ENCODE results near the gene SLC25A26. TPM values are rescaled to one million over a fixed set of nuclear protein-coding genes. Genes with fewer than 3 reads are reported as not detected.

The SLC25A26 gene
- total RNA-seq, 1 experiment from 2014 or later: 23.8 TPM

- no peak for ATAC-seq
- no peaks in the 10 kb centered on the region for H3K9me3 ChIP-seq (ENCODE audit: control insufficient read depth in 1 of 2, insufficient read depth in 1 of 2, low read depth in 1 of 2, low read length in 2 of 2)
- H3K4me3 ChIP-seq (replicated peaks in 1 of 2; ENCODE audit: low read depth in 1 of 2, low read length in 2 of 2): no peak overlapping the region
- no peak for TF ChIP-seq ZNF274 (IDR thresholded peaks at IDR 0.05; ENCODE audit: low read depth, low read length)
- TF ChIP-seq ZFX (IDR thresholded peaks at IDR 0.05): no peak
- TF ChIP-seq SP1 (IDR thresholded peaks at IDR 0.05; ENCODE audit: low read depth): no peak
- no peak for TF ChIP-seq EZH2 (IDR thresholded peaks at IDR 0.05)
- no peak for TF ChIP-seq REST (IDR thresholded peaks at IDR 0.05; ENCODE audit: low read depth)
- H4K20me1 ChIP-seq (ENCODE audit: insufficient read depth): no peaks in the 10 kb centered on the region
- ChIA-PET POLR2A (no interaction called here), RAD21 (ENCODE audit: low non-redundant PET in 1 of 2, low total read pairs in 2 of 2, uncharacterized antibody in 2 of 2, unreplicated experiment in 2 of 2) (no interaction called here), CTCF (interaction anchor here (1.2 kb wide), 1 partner anchor 76 kb away, joined by 4 read pairs; no protein-coding TSS in a partner anchor)
- no peak overlapping the region for H3K4me2 ChIP-seq (ENCODE audit: low read length)
- no peak for DNase-seq (ENCODE audit: low read depth, low spot score)
- no peaks in the 10 kb centered on the region for H3K4me1 ChIP-seq (ENCODE audit: control insufficient read depth in 1 of 2, insufficient read depth in 2 of 2, low read length in 2 of 2)
- no peaks in the 10 kb centered on the region for H3K27me3 ChIP-seq (ENCODE audit: insufficient read depth, low read length)
- no peak overlapping the region for H3K27ac ChIP-seq (ENCODE audit: low read depth, low read length)
- no peak overlapping the region for H3K9ac ChIP-seq (ENCODE audit: low read length)
- peaks cover 3% of the 10 kb centered on the region; the same call in 1 of the 2 replicates for H3K79me2 ChIP-seq (ENCODE audit: insufficient read depth, low read length)
- H2AFZ ChIP-seq (ENCODE audit: low read depth, low read length, poor library complexity, severe bottlenecking): no peak overlapping the region
- no peaks in the 10 kb centered on the region for H3K36me3 ChIP-seq (ENCODE audit: control insufficient read depth in 1 of 2, insufficient read depth in 2 of 2, low read length in 2 of 2)
- intact Hi-C loops (cut with micrococcal nuclease): no loop called here
- BruUV-seq (replicated peaks): no TSS peak
- no peaks in the 10 kb centered on the region for H3K9me2 ChIP-seq (ENCODE audit: insufficient read depth)
Observed at GRCh38 chr3:66302288-66302687, 81.5 kb downstream of the SLC25A26 start.

- no peaks in the 10 kb centered on the region for H3K27me3 ChIP-seq (ENCODE audit: insufficient read depth, low read length)
- no peak for ATAC-seq
- no peak for TF ChIP-seq CEBPB (IDR thresholded peaks at IDR 0.05; ENCODE audit: low read depth)
- TF ChIP-seq ATF3 (IDR thresholded peaks at IDR 0.05): no peak
- no peak for TF ChIP-seq ZBTB33 (IDR thresholded peaks at IDR 0.05; ENCODE audit: extremely low read depth, insufficient replicate concordance, low read length)
- TF ChIP-seq REST (IDR thresholded peaks at IDR 0.05; ENCODE audit: low read depth): no peak
- TF ChIP-seq SP1 (IDR thresholded peaks at IDR 0.05; ENCODE audit: low read depth): no peak
- TF ChIP-seq EZH2phosphoT487 (IDR thresholded peaks at IDR 0.05; ENCODE audit: borderline replicate concordance): no peak
- no peak for TF ChIP-seq TCF7L2 (IDR thresholded peaks at IDR 0.05; ENCODE audit: borderline replicate concordance, extremely low read depth, insufficient read depth, insufficient read length)
Observed at GRCh38 chr3:66303491-66303901, 82.7 kb downstream of the SLC25A26 start.

More at GRCh38 chr3:66303491-66303901, 82.7 kb downstream of the SLC25A26 start:
- BruUV-seq (replicated peaks): no TSS peak
- H4K20me1 ChIP-seq (ENCODE audit: insufficient read depth): no peaks in the 10 kb centered on the region
- H3K9me3 ChIP-seq (ENCODE audit: control insufficient read depth in 1 of 2, insufficient read depth in 1 of 2, low read depth in 1 of 2, low read length in 2 of 2): no peaks in the 10 kb centered on the region
- H3K4me3 ChIP-seq (replicated peaks in 1 of 2; ENCODE audit: low read depth in 1 of 2, low read length in 2 of 2): no peak overlapping the region
- H3K27ac ChIP-seq (ENCODE audit: low read depth, low read length): no peak overlapping the region
- H3K4me2 ChIP-seq (ENCODE audit: low read length): no peak overlapping the region
- RAD21 ChIA-PET (ENCODE audit: low non-redundant PET in 1 of 2, low total read pairs in 2 of 2, uncharacterized antibody in 2 of 2, unreplicated experiment in 2 of 2): no interaction called here
- H3K79me2 ChIP-seq (ENCODE audit: insufficient read depth, low read length): peaks cover 3% of the 10 kb centered on the region; the same call in 1 of the 2 replicates
- H3K4me1 ChIP-seq (ENCODE audit: control insufficient read depth in 1 of 2, insufficient read depth in 2 of 2, low read length in 2 of 2): no peaks in the 10 kb centered on the region
- CTCF ChIA-PET: no interaction called here
- no peak for DNase-seq (ENCODE audit: low read depth, low spot score)
- POLR2A ChIA-PET: no interaction called here
- H2AFZ ChIP-seq (ENCODE audit: low read depth, low read length, poor library complexity, severe bottlenecking): no peak overlapping the region
- no peak overlapping the region for H3K9ac ChIP-seq (ENCODE audit: low read length)
- H3K9me2 ChIP-seq (ENCODE audit: insufficient read depth): no peaks in the 10 kb centered on the region
- intact Hi-C loops (cut with micrococcal nuclease): no loop called here
- H3K36me3 ChIP-seq (ENCODE audit: control insufficient read depth in 1 of 2, insufficient read depth in 2 of 2, low read length in 2 of 2): no peaks in the 10 kb centered on the region

All from HCT116 (cell line).